HEK293T (cell line): ENCODE data around the gene GABRG3.

Source experiments
- CTCF ChIA-PET: fragments of 350-600 bp; formaldehyde crosslinking; extraction: SDS; loops from one replicate; lab custom pipeline; 2021; ENCODE audit warnings: antibody characterized with exemption, inconsistent platforms; lab: Yijun Ruan, JAX
- POLR2A ChIA-PET: fragments of 350-600 bp; formaldehyde crosslinking; extraction: SDS; loops from one replicate; lab custom pipeline; 2020; ENCODE audit warnings: antibody characterized with exemption, inconsistent platforms; lab: Yijun Ruan, JAX
- DNase-seq: peaks from one replicate; pipeline ENCODE4 v3.0.0; 2012; ENCODE audit warnings: mixed read lengths; ENCODE audit errors: extremely low spot score
- ARNT ChIP-seq: fragments of 450-650 bp; IDR thresholded peaks from 2 replicates; pipeline ENCODE4 v1.6.1; 2017; ENCODE audit warnings: mild to moderate bottlenecking
- BHLHE40 ChIP-seq: fragments of 450-650 bp; IDR thresholded peaks from 2 replicates; pipeline ENCODE4 v1.6.1; 2016; ENCODE audit warnings: mild to moderate bottlenecking, moderate library complexity, borderline replicate concordance
- CTBP1 ChIP-seq: fragments of 450-650 bp; IDR thresholded peaks from 2 replicates; pipeline ENCODE4 v1.6.1; 2016; ENCODE audit warnings: borderline replicate concordance
- ELF4 ChIP-seq: fragments of 450-650 bp; IDR thresholded peaks from 2 replicates; pipeline ENCODE4 v1.6.1; 2017; ENCODE audit warnings: antibody characterized with exemption
- FOXA1 ChIP-seq: fragments of 450-650 bp; IDR thresholded peaks from 2 replicates; pipeline ENCODE4 v1.6.1; 2016; ENCODE audit warnings: mild to moderate bottlenecking
- FOXK2 ChIP-seq: fragments of 450-650 bp; IDR thresholded peaks from 2 replicates; pipeline ENCODE4 v1.6.1; 2016; ENCODE audit warnings: mild to moderate bottlenecking
- FOXM1 ChIP-seq: fragments of 450-650 bp; IDR thresholded peaks from 2 replicates; pipeline ENCODE4 v1.6.1; 2017; ENCODE audit warnings: mild to moderate bottlenecking, borderline replicate concordance
- HDGF ChIP-seq: fragments of 450-650 bp; IDR thresholded peaks from 2 replicates; pipeline ENCODE4 v1.6.1; 2017; ENCODE audit warnings: antibody characterized with exemption, borderline replicate concordance
- L3MBTL2 ChIP-seq: fragments of 450-650 bp; conservative IDR thresholded peaks from 2 replicates; pipeline ENCODE4 v1.6.1; 2016; ENCODE audit warnings: mild to moderate bottlenecking
- LEF1 ChIP-seq: fragments of 450-650 bp; IDR thresholded peaks from 2 replicates; pipeline ENCODE4 v1.6.1; 2017; ENCODE audit warnings: mild to moderate bottlenecking, borderline replicate concordance
- NFRKB ChIP-seq: fragments of 450-650 bp; IDR thresholded peaks from 2 replicates; pipeline ENCODE4 v1.6.1; 2016; ENCODE audit warnings: mild to moderate bottlenecking, moderate library complexity
- PKNOX1 ChIP-seq: fragments of 450-650 bp; IDR thresholded peaks from 2 replicates; pipeline ENCODE4 v1.6.1; 2016
- SP1 ChIP-seq: fragments of 450-650 bp; IDR thresholded peaks from 2 replicates; pipeline ENCODE4 v1.6.1; 2017
- SUZ12 ChIP-seq: fragments of 450-650 bp; IDR thresholded peaks from 2 replicates; pipeline ENCODE4 v1.6.1; 2016; ENCODE audit warnings: mild to moderate bottlenecking
- TARDBP ChIP-seq: fragments of 450-650 bp; IDR thresholded peaks from 2 replicates; pipeline ENCODE4 v1.6.1; 2016
- ZNF384 ChIP-seq: fragments of 450-650 bp; IDR thresholded peaks from 2 replicates; pipeline ENCODE4 v1.6.1; 2016

Gene GABRG3

GRCh38 chr15:27089233-27089586, 118.2 kb downstream of the GABRG3 start:
- ChIA-PET CTCF (no interaction called here), POLR2A (no interaction called here)
- TF ChIP-seq PKNOX1, result no peak
- no peak for TF ChIP-seq FOXK2
- TF ChIP-seq LEF1, result no peak
- no peak for TF ChIP-seq CTBP1
- TF ChIP-seq HDGF, result no peak
- no peak for TF ChIP-seq SUZ12
- no peak for TF ChIP-seq FOXA1
- no peak for TF ChIP-seq FOXM1
- TF ChIP-seq TARDBP, result no peak
- no peak for TF ChIP-seq ZNF384
- no peak for TF ChIP-seq ARNT
- no peak for TF ChIP-seq L3MBTL2
- no peak for TF ChIP-seq ELF4
- TF ChIP-seq NFRKB, result no peak
- TF ChIP-seq SP1, result no peak
- no peak for DNase-seq

- no peak for DNase-seq
- ChIA-PET CTCF (no interaction called here), POLR2A (no interaction called here)
- TF ChIP-seq PKNOX1 (no peak), L3MBTL2 (no peak), ZNF384 (no peak), CTBP1 (no peak), FOXK2 (no peak), FOXA1 (no peak), FOXM1 (no peak), ARNT (no peak), TARDBP (no peak), ELF4 (no peak), SP1 (no peak), NFRKB (no peak), SUZ12 (no peak), LEF1 (no peak), BHLHE40 (no peak), HDGF (no peak)
Measured at GRCh38 chr15:27089676-27090075, 118.7 kb downstream of the GABRG3 start.

GRCh38 chr15:27091270-27091940, 120.4 kb downstream of the GABRG3 start:
- TF ChIP-seq PKNOX1 (no peak), HDGF (no peak), CTBP1 (no peak), FOXM1 (no peak), ZNF384 (no peak), FOXA1 (no peak), SP1 (no peak)
- DNase-seq, result no peak
- ChIA-PET POLR2A (no interaction called here), CTCF (no interaction called here)

DNA sequence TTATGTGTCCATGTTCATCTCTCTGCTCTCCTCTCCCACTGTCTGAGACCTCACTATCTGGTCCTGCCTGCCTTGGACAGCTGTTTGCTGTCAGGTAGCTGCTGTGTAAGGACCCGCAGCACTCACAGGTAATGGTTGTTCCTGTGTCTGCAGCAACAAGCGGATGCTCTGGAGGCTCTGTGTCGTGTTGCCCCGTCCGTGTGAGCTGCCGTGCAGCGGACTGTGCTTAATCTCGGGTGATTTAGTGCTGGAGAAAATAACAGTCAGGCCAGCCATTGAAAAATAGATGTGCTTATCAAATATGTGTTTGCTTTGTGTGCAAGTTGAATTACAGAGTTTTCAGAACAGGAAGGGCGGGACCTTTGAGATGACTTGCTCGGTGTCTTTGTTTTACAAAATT, 121.4 kb downstream of the GABRG3 start:
- CTCF ChIA-PET, result no interaction called here
- POLR2A ChIA-PET, result no interaction called here
- DNase-seq, result no peak
- TF ChIP-seq SUZ12 (no peak), ELF4 (no peak), TARDBP (no peak), ZNF384 (no peak), NFRKB (no peak), CTBP1 (no peak), ARNT (no peak), PKNOX1 (no peak), FOXK2 (no peak), HDGF (no peak), FOXA1 (no peak), L3MBTL2 (no peak), FOXM1 (no peak), BHLHE40 (no peak), LEF1 (no peak), SP1 (no peak)

- no peak for DNase-seq
- ChIA-PET POLR2A (no interaction called here), CTCF (no interaction called here)
- TF ChIP-seq ELF4 (no peak), ZNF384 (no peak), HDGF (no peak), ARNT (no peak), CTBP1 (no peak)
Measured at GRCh38 chr15:27094235-27094634, 123.3 kb downstream of the GABRG3 start.
